ENCODE data around the gene NUP98.
"Not testable (repeated sequence)": the region's sequence is repeated elsewhere in the genome, so short reads cannot be mapped to it uniquely, and the experiment has no call there.

The NUP98 gene

DNA sequence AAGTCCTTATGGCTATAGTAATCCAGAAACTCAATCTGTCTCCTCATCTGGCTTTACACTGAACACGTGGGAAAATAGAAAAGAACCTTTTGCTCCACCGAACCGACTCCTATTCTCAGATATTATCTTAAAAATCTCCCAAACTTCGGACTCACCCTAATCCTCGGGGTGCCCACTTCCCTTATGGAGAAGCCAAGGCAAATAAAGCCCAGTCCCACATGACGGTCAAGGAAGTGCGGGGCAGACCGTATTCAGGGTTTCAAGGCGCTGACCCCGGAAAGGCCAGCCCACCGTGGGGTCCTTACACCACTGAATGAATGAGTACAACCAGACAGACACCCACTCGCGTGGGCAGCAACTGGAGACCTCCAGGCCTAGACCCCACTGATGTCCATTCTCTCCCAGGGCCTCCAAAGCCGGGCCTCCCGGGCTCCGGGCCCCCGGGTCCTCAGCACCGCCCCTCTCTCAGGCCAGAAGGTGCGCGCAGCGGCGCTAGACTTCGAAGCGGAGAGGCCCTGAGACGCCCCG lies 489 bp downstream of the NUP98 start:
- FAIRE-seq = no peak

DNA sequence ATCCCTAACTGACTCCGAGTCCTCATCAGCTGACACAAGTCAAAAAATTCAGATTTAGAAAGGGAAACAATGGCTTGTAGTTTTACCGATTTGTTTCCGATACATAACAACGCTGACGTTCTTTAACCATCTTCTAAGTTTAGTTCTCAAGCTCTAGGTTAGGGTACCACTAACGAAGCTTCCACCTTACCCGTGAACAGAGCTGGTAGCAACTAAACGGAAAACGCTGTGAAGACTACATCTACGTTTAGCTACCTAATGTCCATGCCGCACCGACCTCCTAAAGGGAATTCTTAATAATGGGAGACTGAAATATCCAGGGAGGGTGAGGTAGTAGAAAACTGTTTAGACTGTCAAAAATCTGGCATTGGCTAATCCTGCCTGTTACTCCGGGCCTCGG lies 1.0 kb downstream of the NUP98 start:
- no peak for FAIRE-seq

DNA sequence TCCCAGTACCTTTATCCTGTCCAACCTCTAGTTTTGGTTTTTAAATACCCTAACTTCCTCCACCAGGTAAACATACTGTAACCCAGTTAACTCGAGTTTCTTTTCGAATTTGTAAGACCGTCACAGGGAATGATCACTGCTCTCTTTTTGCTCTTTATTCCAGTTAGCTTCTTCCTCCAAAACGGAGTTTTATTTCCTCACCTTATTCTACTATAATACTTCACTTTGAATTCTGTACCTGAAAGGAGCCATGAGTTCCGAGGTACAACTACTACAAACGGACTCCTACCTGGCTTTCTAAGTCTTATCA lies 1.4 kb downstream of the NUP98 start:
- FAIRE-seq = no peak

DNA sequence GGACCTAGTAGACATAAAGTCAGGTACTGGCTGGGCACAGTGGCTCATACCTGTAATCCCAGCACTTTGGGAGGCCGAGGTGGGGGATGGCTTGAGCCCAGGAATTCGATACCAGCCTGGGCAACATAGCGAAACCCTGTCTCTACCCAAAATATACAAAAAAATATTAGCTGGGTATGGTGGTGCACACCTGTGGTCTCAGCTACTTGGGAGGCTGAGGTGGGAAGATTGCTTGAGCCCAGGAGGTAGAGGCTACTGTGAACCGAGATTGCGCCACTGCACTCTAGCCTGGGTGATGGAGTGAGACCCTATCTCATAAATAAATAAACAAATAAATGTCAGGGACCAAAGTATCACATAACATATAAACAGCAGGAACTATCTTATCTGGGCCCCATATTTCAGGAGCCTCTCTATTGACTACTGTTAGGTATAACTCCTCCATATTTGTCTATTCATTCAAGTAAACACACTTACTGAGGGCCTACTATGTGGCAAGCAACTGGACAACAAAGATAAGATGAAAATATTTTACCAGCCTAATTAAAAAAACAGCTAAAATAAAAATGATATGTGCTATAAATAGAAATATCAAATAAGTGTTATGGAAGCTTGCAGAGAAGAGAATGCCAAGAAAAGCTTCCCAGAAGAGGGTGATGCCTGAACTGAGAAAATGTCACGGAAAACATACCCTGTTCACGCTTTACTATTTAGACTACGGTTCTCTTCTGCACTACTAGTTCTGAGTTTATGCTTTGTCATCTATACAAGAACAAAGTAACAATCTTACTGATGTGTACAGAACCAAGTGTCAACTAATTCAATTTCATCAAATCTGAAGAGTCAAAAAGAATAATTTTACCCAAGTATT lies 2.0 kb downstream of the NUP98 start:
- no peak for FAIRE-seq

DNA sequence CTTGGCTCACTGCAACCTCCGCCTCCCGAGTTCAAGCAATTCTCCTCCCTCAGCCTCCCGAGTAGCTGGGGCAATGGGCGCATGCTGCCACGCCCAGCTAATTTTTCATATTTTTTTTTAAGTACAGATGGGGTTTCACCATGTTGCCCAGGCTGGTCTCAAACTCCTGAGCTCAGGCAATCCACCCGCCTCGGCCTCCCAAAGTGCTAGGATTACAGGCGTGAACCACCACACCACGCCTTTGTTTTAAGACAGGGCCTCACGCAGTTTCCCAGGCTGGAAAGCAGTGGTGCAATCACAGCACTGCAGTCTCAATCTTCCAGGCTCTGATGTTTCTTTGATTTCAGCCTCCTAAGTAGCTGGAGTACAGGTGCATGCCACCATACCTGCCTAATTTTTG lies 3.0 kb downstream of the NUP98 start:
- FAIRE-seq = not testable (repeated sequence)

DNA sequence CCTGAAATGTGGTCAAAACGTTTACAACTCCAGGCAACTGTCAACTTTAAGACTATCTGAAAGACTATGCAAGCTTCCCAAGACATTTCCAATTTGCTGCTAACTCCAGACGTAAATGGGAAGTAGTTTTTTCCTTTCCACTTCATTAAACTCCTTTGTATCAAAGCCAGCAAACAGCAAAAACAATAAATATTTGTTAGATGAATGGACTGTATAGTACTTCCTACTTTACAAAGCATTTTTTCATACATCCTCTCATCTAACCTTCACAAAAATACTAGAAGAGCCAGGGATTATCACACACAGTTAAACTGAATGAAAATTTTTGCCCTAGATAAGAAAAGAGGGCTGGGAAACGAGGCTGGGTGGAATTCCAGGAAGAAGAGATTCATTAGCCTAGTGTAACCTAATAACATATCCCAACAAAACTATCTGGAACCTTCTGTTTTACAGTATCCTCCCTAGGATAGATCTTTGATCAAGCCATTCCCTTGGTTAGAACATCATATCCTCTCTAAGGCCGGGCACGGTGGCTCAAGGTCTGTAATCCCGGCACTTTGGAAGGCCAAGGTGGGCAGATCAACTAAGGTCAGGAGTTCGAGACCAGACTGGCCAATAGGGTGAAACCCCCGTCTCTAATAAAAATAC lies 10.4 kb downstream of the NUP98 start:
- FAIRE-seq = no peak

DNA sequence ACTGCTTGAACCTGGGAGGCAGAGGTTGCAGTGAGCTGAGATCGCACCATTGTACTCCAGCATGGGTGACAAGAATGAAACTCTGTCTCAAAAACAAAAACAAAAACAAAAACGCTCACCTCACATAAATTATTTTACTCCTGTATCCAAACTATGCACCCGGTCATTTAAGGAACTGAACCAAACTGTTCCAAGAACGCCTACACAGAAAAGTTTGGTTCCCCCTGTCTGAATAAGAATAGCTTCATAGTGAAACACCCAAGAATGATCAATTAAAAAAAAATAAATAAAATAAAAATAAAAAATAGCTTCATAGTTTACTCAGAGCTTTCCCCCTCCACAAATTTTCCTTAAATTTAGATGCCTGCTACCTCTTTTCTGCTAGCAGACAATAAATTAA lies 13.7 kb downstream of the NUP98 start:
- FAIRE-seq = no peak

DNA sequence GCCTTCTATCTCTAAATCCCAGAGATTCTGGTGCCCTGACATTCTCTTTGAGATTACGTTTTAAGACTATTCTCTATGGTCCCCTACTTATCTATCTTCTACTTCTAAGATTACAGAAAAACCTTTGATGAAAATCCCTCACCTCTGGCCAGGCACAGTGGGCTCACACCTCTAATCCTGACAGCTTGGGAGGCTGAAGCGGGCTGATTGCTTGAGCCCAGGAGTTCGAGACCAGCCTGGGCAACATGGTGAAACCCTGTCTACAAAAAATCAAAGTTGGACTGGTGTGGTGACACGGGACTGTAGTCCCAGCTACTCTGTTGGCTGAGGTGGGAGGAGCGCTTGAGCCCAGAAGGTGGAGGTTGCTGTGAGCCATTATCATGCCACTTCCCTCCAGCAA lies 14.4 kb downstream of the NUP98 start:
- FAIRE-seq = no peak

DNA sequence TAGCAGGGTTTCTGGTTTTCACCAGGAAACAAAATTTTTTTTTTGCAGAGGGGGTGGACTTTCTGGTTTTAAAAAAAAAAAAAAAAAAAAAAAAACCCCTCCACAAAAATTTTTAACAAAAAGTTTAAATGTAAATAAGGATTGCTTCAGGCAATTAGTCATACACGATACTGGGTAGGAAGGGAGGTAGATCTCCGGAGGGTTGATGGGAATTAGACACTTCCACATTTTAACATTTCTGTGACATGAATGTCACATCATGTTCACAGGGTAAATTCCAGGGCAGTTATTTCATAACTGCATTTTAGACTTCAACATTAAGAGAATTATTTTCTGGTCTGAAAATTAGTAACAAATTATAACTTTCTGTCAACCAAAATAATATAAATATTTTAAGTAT lies 15.9 kb downstream of the NUP98 start:
- no peak for FAIRE-seq

DNA sequence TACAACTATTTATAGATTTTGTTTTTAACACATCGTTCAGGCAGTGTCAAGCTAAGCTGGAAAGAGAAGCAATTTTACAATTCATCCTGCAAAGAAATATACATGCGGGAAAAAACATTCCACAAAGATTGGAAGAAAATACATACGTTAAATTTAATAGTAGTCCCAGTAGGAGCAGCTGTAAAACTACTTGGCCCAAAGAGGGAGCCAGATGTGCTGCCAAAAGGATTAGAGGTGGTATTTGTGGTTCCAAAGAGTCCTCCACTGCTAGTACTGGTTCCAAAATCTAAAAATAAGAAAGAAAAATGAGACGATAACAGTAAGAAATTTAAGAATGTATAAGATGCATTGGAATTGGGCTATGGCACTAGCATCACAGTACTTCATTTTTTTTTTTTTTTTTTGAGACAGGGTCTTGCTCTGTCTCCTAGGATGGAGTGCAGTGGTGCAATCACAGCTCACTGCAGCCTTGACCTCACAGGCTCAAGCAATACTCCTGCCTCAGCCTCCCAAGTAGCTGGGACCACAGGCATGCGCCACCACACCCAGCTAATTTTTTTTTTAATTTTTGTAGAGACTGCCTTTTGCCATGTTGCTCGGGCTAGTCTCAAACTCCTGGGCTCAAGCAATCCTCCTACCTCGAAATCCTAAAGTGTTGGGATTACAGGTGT lies 21.5 kb downstream of the NUP98 start:
- no peak for FAIRE-seq

DNA sequence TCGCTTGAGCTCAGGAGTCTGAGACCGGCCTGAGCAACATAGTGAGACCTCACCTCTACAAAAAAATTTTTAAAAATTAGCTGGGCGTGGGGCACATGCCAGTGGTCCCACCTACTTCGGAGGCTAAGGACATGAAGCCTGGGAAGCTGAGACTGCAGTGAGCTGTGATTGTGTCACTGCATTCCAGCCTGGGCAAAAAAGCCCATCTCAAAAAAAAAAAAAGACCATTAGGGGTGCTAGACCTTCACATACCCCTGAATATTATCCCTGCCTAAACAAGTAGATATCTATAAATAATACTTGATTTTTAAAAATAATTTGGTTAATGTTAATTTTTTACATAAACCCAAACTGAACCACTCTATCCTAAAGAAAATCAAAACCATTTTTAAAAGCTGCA lies 24.2 kb downstream of the NUP98 start:
- no peak for FAIRE-seq

DNA sequence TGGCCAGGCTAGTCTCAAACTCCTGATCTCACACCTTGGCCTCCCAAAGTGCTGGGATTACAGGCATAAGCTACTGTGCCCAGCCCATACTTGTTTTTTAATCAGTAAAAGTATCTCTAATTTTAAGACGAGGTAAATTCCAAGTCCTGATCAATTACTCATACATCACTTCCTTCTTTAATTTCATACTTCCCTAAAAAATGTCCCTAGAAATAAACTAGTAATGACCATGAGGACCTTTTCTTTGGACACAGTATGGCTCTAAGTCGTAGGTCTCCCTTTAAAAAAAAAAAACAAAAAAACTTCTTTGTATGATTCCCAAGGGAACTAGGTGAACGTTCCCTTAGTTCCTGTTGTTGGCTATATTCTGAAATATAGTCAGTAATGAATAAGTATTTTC lies 29.8 kb downstream of the NUP98 start:
- FAIRE-seq = no peak

DNA sequence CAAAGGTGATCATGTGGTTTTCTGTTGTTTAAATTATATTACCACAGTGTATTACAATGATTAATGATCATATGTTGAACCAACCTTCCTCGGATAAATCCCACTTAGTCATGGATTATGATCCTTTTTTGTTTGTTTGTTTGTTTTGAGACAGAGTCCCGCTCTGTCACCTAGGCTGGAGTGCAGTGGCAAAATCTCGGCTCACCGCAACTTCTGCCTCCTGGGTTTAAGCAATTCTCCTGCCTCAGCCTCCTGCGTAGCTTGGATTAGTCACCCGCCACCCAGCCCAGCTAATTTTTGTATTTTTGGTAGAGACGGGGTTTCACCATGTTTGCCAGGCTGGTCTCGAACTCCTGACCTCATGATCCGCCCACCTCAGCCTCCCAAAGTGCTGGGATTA lies 30.5 kb downstream of the NUP98 start:
- FAIRE-seq = not testable (repeated sequence)

DNA sequence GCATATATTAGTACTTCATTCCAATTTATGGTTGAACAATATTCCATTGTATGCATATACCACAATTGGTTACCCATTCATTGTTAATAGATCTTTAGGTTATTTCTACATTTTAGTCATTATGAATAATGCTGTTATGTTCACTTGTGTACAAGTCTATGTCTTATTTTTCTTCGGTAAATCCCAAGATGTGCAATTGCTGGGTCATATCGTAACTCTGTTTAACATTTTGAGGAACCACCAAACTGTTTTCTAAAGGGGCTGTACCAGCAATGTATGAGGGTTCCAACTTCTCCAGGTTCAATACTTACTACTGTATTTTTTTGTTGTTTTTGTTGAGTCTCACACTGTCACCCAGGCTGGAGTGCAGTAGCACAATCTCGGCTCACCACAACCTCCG lies 33.1 kb downstream of the NUP98 start:
- FAIRE-seq = no peak

DNA sequence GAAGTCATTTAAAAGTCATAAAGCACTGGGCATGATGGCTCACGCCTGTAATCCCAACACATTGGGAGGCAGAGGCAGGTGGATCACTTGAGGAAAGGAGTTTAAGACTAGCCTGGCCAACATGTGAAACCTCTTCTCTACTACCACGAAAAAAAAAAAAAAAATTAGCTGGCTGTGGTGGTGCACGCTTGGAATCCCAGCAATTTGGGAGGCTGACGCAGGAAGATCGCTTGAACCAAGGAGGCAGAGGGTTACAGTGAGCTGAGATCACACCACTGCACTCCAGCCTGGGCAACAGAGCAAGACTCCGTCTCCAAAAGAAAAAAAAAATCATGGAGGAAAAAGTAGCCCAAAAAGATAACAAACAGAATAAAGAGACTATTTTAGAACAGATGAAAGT lies 42.2 kb downstream of the NUP98 start:
- no peak for FAIRE-seq

DNA sequence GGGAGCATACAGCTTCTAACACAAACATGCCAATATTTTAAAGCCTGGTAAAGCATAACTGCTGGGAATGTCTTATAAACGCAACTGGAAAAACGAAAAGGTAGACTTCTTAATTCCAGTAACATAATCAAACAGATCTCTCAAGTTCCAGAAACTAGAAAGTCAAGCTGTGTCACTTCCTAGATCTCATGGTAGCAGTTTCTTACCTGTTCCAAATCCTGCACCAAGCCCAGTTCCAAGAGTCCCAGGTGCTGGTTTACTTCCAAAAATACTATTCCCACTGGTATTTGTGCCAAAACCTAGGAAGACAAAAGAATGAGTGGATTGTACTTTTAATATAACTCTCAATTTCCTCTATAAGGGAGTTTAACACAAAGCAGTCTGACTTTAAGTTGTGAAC lies 44.2 kb downstream of the NUP98 start:
- FAIRE-seq = no peak

DNA sequence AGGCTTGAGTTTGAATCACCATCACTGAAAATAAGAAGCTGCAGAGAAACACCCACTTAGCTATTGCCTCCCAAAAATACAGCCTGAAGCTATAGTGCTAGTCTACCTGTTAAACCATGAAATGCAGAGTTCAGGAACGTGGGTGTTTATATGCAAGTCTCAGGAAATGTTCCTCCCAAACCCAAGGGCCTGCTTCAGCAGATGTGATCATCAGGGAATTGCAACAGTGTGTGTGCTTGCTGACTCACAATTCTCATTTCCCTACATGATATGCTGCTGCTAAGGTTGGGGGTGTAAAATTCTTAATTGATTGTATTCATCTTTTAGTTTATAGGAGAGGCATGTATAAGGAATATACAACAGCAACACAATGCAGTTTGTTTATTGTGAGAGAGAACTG lies 49.6 kb downstream of the NUP98 start:
- no peak for FAIRE-seq

DNA sequence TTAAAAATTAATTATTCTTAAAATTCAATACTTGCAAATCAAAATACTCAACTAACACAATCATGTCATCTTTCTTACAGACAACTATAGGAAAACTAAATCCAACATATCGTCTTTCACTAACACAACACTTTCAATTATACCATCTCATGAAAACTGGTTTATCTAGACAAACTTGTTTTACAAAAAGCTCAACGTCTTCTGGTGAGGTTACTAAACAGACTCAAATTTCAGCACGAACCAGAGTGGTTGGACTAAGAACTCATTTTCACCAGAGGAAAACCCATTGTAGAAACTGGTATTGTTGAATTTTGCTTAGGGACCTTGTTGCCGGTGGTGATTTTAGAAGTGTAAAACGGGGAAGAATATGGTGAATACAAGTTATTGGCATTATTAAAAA lies 52.2 kb downstream of the NUP98 start:
- FAIRE-seq = no peak

DNA sequence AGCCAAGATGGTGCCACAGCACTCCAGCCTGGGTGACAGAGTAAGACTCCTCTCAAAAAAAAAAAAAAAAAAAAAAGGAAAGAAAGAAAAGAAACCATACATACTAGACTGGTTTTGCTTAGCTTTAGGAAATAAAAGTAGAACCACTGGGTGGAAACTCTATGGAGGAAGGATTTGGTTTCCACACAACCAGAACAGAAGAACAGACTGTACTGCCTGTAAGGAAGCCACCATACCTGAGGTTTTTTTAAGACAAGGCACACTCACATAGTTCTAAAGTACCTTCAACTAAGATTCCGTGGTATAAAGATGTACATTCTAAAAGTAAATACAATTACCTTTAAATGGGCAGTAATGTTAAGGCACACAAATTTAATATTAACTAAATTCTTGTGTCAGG lies 58.6 kb downstream of the NUP98 start:
- no peak for FAIRE-seq

DNA sequence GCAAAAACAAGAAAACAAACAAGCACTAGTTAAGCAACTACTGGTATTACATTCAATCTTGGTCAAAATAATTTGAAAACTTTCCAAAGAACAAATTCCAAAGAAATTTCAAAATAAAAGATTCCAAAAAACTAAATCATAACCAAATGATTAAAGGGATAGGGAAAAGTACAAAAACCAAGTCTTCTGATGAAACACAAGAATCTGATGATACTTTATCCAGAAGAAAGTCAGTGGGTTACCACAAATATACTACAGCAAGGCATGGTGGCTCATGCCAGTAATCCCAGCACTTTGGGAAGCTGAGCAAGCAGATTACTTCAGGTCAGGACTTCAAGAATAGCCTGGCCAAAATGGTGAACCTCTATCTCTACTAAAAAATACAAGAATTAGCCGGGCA lies 59.1 kb downstream of the NUP98 start:
- no peak for FAIRE-seq

DNA sequence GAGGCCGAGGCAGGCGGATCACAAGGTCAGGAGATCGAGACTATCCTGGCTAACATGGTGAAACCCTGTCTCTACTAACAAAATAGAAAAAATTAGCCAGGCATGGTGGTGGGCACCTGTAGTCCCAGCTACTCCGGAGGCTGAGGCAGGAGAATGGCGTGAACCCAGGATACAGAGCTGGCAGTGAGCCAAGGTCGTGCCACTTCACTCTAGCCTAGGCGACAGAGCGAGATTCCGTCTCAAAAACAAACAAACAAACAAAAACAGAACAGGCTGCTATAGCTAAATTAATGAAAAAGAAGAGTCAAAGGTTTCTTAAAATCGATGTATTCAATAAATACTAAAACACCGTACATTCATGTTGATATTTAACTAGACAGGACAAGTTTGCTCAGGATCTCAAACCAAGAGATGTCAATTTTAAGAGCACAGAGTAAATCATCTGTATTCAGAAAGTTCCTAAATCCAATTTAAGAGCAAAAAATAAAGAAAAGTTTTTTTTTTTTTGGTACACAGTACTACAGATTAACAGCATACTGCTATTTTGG lies 59.9 kb downstream of the NUP98 start:
- FAIRE-seq = no peak

DNA sequence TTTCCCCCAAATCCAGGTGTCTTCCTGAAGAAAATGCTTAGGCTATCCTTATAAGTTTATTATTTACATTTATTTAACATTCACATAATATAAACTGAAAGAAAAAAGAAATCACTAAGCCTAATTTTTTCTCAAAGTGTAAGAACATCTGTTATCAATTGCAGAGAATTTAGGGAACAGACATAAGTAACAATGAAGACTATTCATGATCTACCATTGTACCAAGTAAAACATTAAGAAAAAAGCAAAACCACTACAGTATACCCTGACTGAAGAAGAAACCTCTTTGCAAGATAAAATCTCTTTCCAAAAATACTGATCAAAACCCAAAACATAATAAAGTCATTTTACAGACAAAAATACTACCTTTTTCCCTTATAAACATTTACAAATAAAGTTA lies 60.5 kb downstream of the NUP98 start:
- no peak for FAIRE-seq

DNA sequence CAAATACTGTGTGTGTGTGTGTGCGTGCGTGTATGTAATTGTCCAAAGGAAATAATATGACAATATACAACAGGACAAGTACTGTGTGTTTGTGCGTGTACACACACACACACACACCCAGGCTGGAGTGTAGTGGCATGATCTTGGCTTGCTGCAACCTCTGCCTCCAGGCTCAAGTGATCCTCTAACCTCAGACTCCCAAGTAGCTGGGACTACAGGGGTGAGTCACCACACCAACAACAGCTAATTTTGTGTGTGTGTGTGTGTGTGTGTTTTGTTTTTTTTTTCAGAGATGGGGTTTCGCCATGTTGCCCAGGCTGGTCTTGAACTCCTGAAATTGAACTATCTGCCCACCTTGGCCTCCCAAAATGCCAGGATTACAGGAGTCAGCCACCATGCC lies 61.5 kb downstream of the NUP98 start:
- FAIRE-seq = no peak

Measured in colon (tissue), 2 donors.